ENCODE data around the gene GNB1L.

GNB1L gene

DNA sequence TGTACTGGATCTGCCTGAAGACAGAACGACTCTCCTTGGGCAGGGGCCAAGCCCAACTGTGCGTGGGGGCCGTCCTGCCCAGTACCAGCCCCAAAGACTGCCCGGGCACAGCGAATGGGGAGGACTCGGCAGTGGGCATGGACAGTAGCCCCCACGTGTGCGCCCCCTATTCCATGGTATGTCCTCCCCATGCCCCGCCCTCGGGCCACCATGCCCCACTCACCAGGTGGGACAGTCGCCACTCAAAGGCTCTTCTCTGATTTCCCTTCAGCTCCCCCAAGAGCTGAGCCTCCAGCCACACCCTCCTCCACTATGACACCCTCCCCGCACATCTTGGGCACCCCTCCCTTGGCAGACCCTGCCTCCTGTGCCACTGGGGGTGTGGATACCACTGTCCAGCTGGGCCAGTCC lies 43.5 kb downstream of the GNB1L start:
- Histone ChIP-seq H3K4me2 (ENCODE audit: low read length, poor library complexity, severe bottlenecking) (no peak overlapping the region), H3K4ac (ENCODE audit: low read depth in 1 of 2, low read length in 2 of 2) (no peak overlapping the region), H4K8ac (ENCODE audit: low read length) (no peak overlapping the region), H3K4me3 (ENCODE audit: insufficient read depth in 1 of 2, low read depth in 1 of 2, low read length in 2 of 2) (no peak overlapping the region), H2AFZ (ENCODE audit: low read depth, low read length) (no peak overlapping the region), H3K36me3 (ENCODE audit: control insufficient read depth in 1 of 2, insufficient read depth in 2 of 2, low read depth in 1 of 2, low read length in 2 of 2) (peaks cover 0 to 37% of the 10 kb centered on the region in 2 experiments), H3K9me3 (ENCODE audit: control insufficient read depth, low read length) (no peaks in the 10 kb centered on the region), H4K91ac (ENCODE audit: low read length) (no peak overlapping the region), H3K79me1 (replicated peaks; ENCODE audit: low read length, poor library complexity, severe bottlenecking) (no peaks in the 10 kb centered on the region), H3K27me3 (ENCODE audit: control insufficient read depth in 1 of 2, insufficient read depth in 1 of 2, low read length in 2 of 2) (no peaks in the 10 kb centered on the region), H2BK5ac (ENCODE audit: low read depth, low read length, poor library complexity, severe bottlenecking) (no peak overlapping the region), H2BK15ac (ENCODE audit: low read depth, poor library complexity, severe bottlenecking) (no peak overlapping the region), H3K27ac (ENCODE audit: low read length, poor library complexity, severe bottlenecking) (no peak overlapping the region), H3K9ac (ENCODE audit: low read length) (no peak overlapping the region), H3K14ac (ENCODE audit: low read length in 2 of 2) (no peak overlapping the region), H3K23ac (ENCODE audit: low read length in 2 of 2) (no peak overlapping the region), H2BK120ac (ENCODE audit: low read depth, low read length) (no peak overlapping the region), H3K4me1 (ENCODE audit: control insufficient read depth, insufficient read depth, low read depth, low read length) (peaks cover 17% of the 10 kb centered on the region), H2BK12ac (ENCODE audit: low read length in 2 of 2) (no peak overlapping the region), H3K18ac (ENCODE audit: low read depth in 1 of 2, low read length in 2 of 2) (no peak overlapping the region), H2AK5ac (ENCODE audit: low read length, severe bottlenecking) (no peak overlapping the region)
- DNase-seq: no peak
- WGBS: 98% methylated on average over 12 of the region's 12 CpGs

DNA sequence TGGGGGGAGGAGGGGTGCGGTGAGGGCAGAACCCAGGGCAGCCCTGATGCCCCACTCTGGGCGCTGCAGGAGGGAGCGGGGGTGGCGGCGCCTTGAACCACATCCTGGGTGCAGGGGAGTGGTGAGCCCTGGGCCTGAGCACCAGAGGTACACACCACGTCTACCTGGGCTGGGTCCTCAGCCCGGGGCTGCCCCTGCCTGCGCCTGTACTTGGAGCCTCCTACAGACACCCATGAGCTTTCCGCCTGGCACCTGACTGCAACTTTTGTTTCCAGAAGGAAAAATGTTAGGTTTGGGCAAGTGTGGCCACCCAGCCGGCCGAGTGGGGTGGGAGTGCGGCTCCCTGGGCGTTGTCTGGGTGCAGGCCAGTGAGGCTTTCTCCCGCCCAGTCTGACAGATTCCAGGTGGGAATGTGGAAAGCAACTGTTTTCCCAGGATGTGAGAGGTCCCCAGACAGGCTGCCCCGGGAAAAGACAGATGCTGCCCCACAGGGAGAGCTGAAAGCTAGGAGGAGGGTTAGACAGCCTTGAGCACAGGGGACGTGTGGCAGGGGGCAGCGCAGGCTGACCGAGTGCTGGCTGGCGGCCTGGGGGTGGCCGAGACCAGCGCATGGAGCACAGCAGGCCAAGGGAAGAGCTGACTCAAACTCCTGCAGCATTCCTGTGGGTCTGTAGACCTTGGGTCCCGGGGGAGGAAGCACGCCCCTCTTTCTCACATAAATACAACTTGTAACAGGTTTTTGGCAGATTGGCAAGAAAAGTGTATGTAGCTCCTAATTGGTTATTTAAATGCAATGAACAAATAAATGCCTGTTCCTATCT lies 44.1 kb downstream of the GNB1L start:
- H3K79me1 ChIP-seq (replicated peaks; ENCODE audit: low read length, poor library complexity, severe bottlenecking): no peaks in the 10 kb centered on the region
- no peak overlapping the region for H2AFZ ChIP-seq (ENCODE audit: low read depth, low read length)
- no peak overlapping the region for H3K4me3 ChIP-seq (ENCODE audit: insufficient read depth in 1 of 2, low read depth in 1 of 2, low read length in 2 of 2)
- H2AK5ac ChIP-seq (ENCODE audit: low read length, severe bottlenecking): no peak overlapping the region
- H3K4ac ChIP-seq (ENCODE audit: low read depth in 1 of 2, low read length in 2 of 2): no peak overlapping the region
- no peak overlapping the region for H3K18ac ChIP-seq (ENCODE audit: low read depth in 1 of 2, low read length in 2 of 2)
- peak; percentile 40 for DNase-seq
- no peak overlapping the region for H2BK120ac ChIP-seq (ENCODE audit: low read depth, low read length)
- no peak overlapping the region for H3K23ac ChIP-seq (ENCODE audit: low read length in 2 of 2)
- H2BK5ac ChIP-seq (ENCODE audit: low read depth, low read length, poor library complexity, severe bottlenecking): no peak overlapping the region
- no peak overlapping the region for H4K8ac ChIP-seq (ENCODE audit: low read length)
- peaks cover 0 to 42% of the 10 kb centered on the region in 2 experiments for H3K36me3 ChIP-seq (ENCODE audit: control insufficient read depth in 1 of 2, insufficient read depth in 2 of 2, low read depth in 1 of 2, low read length in 2 of 2)
- H2BK12ac ChIP-seq (ENCODE audit: low read length in 2 of 2): no peak overlapping the region
- no peak overlapping the region for H3K4me2 ChIP-seq (ENCODE audit: low read length, poor library complexity, severe bottlenecking)
- no peak overlapping the region for H3K27ac ChIP-seq (ENCODE audit: low read length, poor library complexity, severe bottlenecking)
- 86% methylated on average over 20 of the region's 23 CpGs for WGBS
- no peaks in the 10 kb centered on the region for H3K27me3 ChIP-seq (ENCODE audit: control insufficient read depth in 1 of 2, insufficient read depth in 1 of 2, low read length in 2 of 2)
- H3K9me3 ChIP-seq (ENCODE audit: control insufficient read depth, low read length): no peaks in the 10 kb centered on the region
- H2BK15ac ChIP-seq (ENCODE audit: low read depth, poor library complexity, severe bottlenecking): no peak overlapping the region
- no peak overlapping the region for H3K9ac ChIP-seq (ENCODE audit: low read length)
- H3K14ac ChIP-seq (ENCODE audit: low read length in 2 of 2): peak overlapping the region in 1 of 2 experiments; percentile 91
- no peak overlapping the region for H4K91ac ChIP-seq (ENCODE audit: low read length)
- H3K4me1 ChIP-seq (ENCODE audit: control insufficient read depth, insufficient read depth, low read depth, low read length): peaks cover 21% of the 10 kb centered on the region

DNA sequence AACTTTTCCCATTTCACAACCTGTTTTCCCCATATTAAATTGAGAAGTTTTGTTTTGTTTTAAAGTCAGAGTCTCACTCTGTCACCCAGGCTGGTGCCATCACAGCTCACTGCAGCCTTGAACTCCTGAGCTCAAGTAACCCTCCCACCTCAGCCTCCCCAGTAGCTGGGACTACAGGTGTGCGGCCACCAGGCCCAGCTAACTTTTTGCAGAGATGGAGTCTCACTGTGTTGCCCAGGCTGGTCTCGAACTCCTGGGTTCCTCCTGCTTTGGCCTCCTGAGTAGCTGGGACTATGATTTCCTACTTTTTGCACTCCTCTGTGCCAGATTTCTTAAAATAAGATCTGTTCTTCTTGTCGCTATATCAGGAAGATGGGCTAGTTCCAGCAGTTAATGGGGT lies 44.9 kb downstream of the GNB1L start:
- H3K27me3 ChIP-seq (ENCODE audit: control insufficient read depth in 1 of 2, insufficient read depth in 1 of 2, low read length in 2 of 2): no peaks in the 10 kb centered on the region
- H3K9me3 ChIP-seq (ENCODE audit: control insufficient read depth, low read length): no peaks in the 10 kb centered on the region
- H3K9ac ChIP-seq (ENCODE audit: low read length): no peak overlapping the region
- H2AK5ac ChIP-seq (ENCODE audit: low read length, severe bottlenecking): no peak overlapping the region
- H3K4me2 ChIP-seq (ENCODE audit: low read length, poor library complexity, severe bottlenecking): no peak overlapping the region
- H3K4me3 ChIP-seq (ENCODE audit: insufficient read depth in 1 of 2, low read depth in 1 of 2, low read length in 2 of 2): no peak overlapping the region
- no peaks in the 10 kb centered on the region for H3K79me1 ChIP-seq (replicated peaks; ENCODE audit: low read length, poor library complexity, severe bottlenecking)
- H3K27ac ChIP-seq (ENCODE audit: low read length, poor library complexity, severe bottlenecking): no peak overlapping the region
- H3K23ac ChIP-seq (ENCODE audit: low read length in 2 of 2): no peak overlapping the region
- no peak overlapping the region for H3K14ac ChIP-seq (ENCODE audit: low read length in 2 of 2)
- H4K91ac ChIP-seq (ENCODE audit: low read length): no peak overlapping the region
- H3K4ac ChIP-seq (ENCODE audit: low read depth in 1 of 2, low read length in 2 of 2): no peak overlapping the region
- no peak overlapping the region for H2BK120ac ChIP-seq (ENCODE audit: low read depth, low read length)
- H3K18ac ChIP-seq (ENCODE audit: low read depth in 1 of 2, low read length in 2 of 2): no peak overlapping the region
- H2BK5ac ChIP-seq (ENCODE audit: low read depth, low read length, poor library complexity, severe bottlenecking): no peak overlapping the region
- no peak overlapping the region for H2BK12ac ChIP-seq (ENCODE audit: low read length in 2 of 2)
- H2AFZ ChIP-seq (ENCODE audit: low read depth, low read length): no peak overlapping the region
- peaks cover 0 to 48% of the 10 kb centered on the region in 2 experiments for H3K36me3 ChIP-seq (ENCODE audit: control insufficient read depth in 1 of 2, insufficient read depth in 2 of 2, low read depth in 1 of 2, low read length in 2 of 2)
- DNase-seq: no peak
- H3K4me1 ChIP-seq (ENCODE audit: control insufficient read depth, insufficient read depth, low read depth, low read length): peaks cover 20% of the 10 kb centered on the region
- H4K8ac ChIP-seq (ENCODE audit: low read length): no peak overlapping the region
- H2BK15ac ChIP-seq (ENCODE audit: low read depth, poor library complexity, severe bottlenecking): no peak overlapping the region
- WGBS: 100% methylated on average over 3 of the region's 3 CpGs

- Histone ChIP-seq H3K18ac (ENCODE audit: low read depth in 1 of 2, low read length in 2 of 2) (no peak overlapping the region), H3K27ac (ENCODE audit: low read length, poor library complexity, severe bottlenecking) (no peak overlapping the region), H3K36me3 (ENCODE audit: control insufficient read depth in 1 of 2, insufficient read depth in 2 of 2, low read depth in 1 of 2, low read length in 2 of 2) (peaks cover 0 to 49% of the 10 kb centered on the region in 2 experiments), H2BK120ac (ENCODE audit: low read depth, low read length) (no peak overlapping the region), H3K9ac (ENCODE audit: low read length) (no peak overlapping the region), H3K14ac (ENCODE audit: low read length in 2 of 2) (no peak overlapping the region), H4K91ac (ENCODE audit: low read length) (no peak overlapping the region), H4K8ac (ENCODE audit: low read length) (no peak overlapping the region), H2AK5ac (ENCODE audit: low read length, severe bottlenecking) (no peak overlapping the region), H2AFZ (ENCODE audit: low read depth, low read length) (no peak overlapping the region), H3K4ac (ENCODE audit: low read depth in 1 of 2, low read length in 2 of 2) (no peak overlapping the region), H2BK15ac (ENCODE audit: low read depth, poor library complexity, severe bottlenecking) (no peak overlapping the region), H3K4me3 (ENCODE audit: insufficient read depth in 1 of 2, low read depth in 1 of 2, low read length in 2 of 2) (no peak overlapping the region), H2BK5ac (ENCODE audit: low read depth, low read length, poor library complexity, severe bottlenecking) (no peak overlapping the region), H3K4me2 (ENCODE audit: low read length, poor library complexity, severe bottlenecking) (no peak overlapping the region), H3K79me1 (replicated peaks; ENCODE audit: low read length, poor library complexity, severe bottlenecking) (no peaks in the 10 kb centered on the region), H3K4me1 (ENCODE audit: control insufficient read depth, insufficient read depth, low read depth, low read length) (peaks cover 20% of the 10 kb centered on the region), H2BK12ac (ENCODE audit: low read length in 2 of 2) (no peak overlapping the region), H3K23ac (ENCODE audit: low read length in 2 of 2) (no peak overlapping the region), H3K9me3 (ENCODE audit: control insufficient read depth, low read length) (no peaks in the 10 kb centered on the region), H3K27me3 (ENCODE audit: control insufficient read depth in 1 of 2, insufficient read depth in 1 of 2, low read length in 2 of 2) (no peaks in the 10 kb centered on the region)
- WGBS: 98% methylated on average over 10 of the region's 11 CpGs
- DNase-seq: no peak
Observed at GRCh38 chr22:19808873-19809478, 45.7 kb downstream of the GNB1L start.
